Skeletal muscle tissue (tissue), 4 donors: ENCODE data around the gene CCNY. TPM values are rescaled to one million over a fixed set of nuclear protein-coding genes. Genes with fewer than 3 reads are reported as not detected.
A peak's percentile ranks its signal among the peaks of the same experiment; 100 is the strongest.

Experiments
- H3K27ac ChIP-seq: one replicate; pipeline ENCODE4 v1.7.0; 2013; ENCODE audit warnings: mild to moderate bottlenecking, low read depth, low read length, inconsistent platforms
- H3K27me3 ChIP-seq, 3 donors: one replicate each; pipeline ENCODE4 v1.7.0; 2013; ENCODE audit warnings: low read length in 3 of 3; ENCODE audit not compliant: control insufficient read depth in 3 of 3, insufficient read depth in 3 of 3
- H3K36me3 ChIP-seq, 3 donors: one replicate each; pipeline ENCODE4 v1.7.0; 2013; ENCODE audit warnings: low read length in 3 of 3; ENCODE audit not compliant: control insufficient read depth in 3 of 3, insufficient read depth in 3 of 3
- H3K4me1 ChIP-seq, 3 donors: one replicate each; pipeline ENCODE4 v1.7.0; 2013; ENCODE audit warnings: low read length in 3 of 3, mild to moderate bottlenecking in 3 of 3; ENCODE audit not compliant: control insufficient read depth in 3 of 3, insufficient read depth in 3 of 3
- H3K4me3 ChIP-seq, 3 donors: one replicate each; pipeline ENCODE4 v1.7.0; 2013; ENCODE audit warnings: low read length in 3 of 3
- H3K9ac ChIP-seq, 3 donors: one replicate each; pipeline ENCODE4 v1.7.0; 2013; ENCODE audit warnings: low read length in 3 of 3, mild to moderate bottlenecking in 3 of 3, moderate library complexity in 2 of 3, low read depth in 1 of 3
- H3K9me3 ChIP-seq, 3 donors: one replicate each; pipeline ENCODE4 v1.7.0; 2013; ENCODE audit warnings: low read length in 3 of 3; ENCODE audit not compliant: control insufficient read depth in 3 of 3
- total RNA-seq: library from RNA; depleted of rRNA; stranded (reverse); fragments of >200 nt; gene quantifications from one replicate; pipeline ENCODE4 v1.2.3, GENCODE V29; 2014
- donor health status: Osteomylitis.

Gene CCNY
- total RNA-seq, 1 donor from 2014 or later = 45.9 TPM

DNA sequence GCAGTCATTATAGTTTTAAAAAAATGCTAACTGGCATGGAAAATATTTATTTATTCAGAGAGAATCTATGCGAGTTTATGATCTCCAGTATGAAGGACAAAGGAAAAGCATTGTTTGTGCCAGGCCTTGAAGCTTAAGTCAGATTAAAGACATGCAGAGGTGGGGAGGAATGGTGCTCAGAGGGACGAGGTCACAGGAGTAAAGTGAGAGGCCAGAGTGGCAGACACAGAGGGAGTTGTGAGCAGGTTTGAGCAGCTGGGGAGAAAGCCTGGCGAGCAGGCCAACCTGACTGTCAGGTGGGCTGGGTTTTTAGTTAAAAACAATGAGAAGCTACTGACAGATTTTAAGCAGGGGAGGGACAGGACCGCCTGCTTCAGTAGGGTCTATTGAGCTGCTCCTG, 6.8 kb upstream of the CCNY start:
- Histone ChIP-seq H3K36me3 (peaks cover 0 to 7% (median 0%) of the 10 kb centered on the region in 3 donors), H3K4me3 (no peak overlapping the region), H3K4me1 (peaks cover 39 to 59% (median 53%) of the 10 kb centered on the region in 3 donors), H3K9ac (peak overlapping the region in 1 of 3 donors; percentile 39), H3K27me3 (no peaks in the 10 kb centered on the region), H3K27ac (peak overlapping the region; percentile 23), H3K9me3 (no peaks in the 10 kb centered on the region)

DNA sequence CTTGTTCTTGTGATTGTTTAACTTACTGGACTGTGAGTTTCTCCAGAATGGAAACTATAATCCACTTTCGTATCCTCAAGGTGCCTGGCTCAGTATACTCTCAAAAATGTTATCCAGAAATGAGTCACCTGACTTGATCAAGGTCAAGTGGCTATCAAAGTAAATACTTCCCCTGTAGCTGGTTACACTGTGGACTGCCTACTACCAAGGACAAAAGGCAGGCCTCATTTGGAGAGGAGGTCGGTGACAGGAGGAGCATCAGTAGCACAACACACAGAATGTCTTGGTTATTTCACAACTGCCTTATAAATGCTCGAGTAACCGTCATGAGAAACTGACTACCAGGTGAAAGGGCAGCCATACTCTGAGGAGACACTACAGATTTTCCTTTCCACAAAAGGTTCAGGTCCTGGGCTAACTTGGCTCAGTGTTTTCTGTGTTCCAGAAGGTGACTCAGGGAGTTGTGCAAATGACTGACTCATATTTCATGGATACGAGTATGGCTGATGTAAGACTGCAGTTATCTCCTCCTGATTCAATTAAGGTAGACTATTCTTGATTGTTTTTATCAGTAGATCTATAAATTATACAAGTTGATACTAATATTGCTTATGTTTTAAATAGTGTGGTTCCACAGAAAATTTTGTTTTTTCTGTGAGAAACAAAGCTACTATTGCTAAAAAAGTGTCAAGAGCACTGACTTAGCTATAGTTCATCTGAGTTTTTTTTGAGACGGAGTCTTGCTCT, 4.2 kb upstream of the CCNY start:
- Histone ChIP-seq H3K4me3 (no peak overlapping the region), H3K27ac (peak overlapping the region; percentile 58), H3K4me1 (peaks cover 49 to 70% (median 64%) of the 10 kb centered on the region in 3 donors), H3K9me3 (no peaks in the 10 kb centered on the region), H3K9ac (no peak overlapping the region), H3K36me3 (peaks cover 0 to 7% (median 0%) of the 10 kb centered on the region in 3 donors), H3K27me3 (no peaks in the 10 kb centered on the region)

DNA sequence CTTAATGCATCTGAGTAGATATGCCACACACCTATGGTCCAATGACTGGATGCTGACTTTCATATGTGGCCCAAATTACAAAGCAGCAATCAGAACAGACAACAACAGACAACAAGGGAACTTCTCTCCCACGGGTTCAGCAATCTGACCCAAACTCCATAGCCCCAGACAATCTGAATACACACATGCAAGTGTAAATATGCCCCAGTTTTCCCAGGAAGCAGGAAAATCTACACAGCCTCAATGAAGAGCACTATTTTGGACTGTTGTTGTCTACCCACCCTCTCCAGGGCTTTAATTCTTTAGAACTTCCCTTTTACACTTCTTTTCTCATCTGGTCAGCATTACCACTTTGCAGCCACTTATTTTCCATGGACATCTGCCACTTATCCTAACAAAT, 2.0 kb upstream of the CCNY start:
- peaks cover 49 to 56% (median 54%) of the 10 kb centered on the region in 3 donors for H3K4me1 ChIP-seq
- peak overlapping the region in 2 of 3 donors; percentile 22 to 41 for H3K4me3 ChIP-seq
- H3K9me3 ChIP-seq = no peaks in the 10 kb centered on the region
- H3K27ac ChIP-seq = no peak overlapping the region
- H3K9ac ChIP-seq = no peak overlapping the region
- H3K36me3 ChIP-seq = peaks cover 0 to 7% (median 0%) of the 10 kb centered on the region in 3 donors
- no peaks in the 10 kb centered on the region for H3K27me3 ChIP-seq

DNA sequence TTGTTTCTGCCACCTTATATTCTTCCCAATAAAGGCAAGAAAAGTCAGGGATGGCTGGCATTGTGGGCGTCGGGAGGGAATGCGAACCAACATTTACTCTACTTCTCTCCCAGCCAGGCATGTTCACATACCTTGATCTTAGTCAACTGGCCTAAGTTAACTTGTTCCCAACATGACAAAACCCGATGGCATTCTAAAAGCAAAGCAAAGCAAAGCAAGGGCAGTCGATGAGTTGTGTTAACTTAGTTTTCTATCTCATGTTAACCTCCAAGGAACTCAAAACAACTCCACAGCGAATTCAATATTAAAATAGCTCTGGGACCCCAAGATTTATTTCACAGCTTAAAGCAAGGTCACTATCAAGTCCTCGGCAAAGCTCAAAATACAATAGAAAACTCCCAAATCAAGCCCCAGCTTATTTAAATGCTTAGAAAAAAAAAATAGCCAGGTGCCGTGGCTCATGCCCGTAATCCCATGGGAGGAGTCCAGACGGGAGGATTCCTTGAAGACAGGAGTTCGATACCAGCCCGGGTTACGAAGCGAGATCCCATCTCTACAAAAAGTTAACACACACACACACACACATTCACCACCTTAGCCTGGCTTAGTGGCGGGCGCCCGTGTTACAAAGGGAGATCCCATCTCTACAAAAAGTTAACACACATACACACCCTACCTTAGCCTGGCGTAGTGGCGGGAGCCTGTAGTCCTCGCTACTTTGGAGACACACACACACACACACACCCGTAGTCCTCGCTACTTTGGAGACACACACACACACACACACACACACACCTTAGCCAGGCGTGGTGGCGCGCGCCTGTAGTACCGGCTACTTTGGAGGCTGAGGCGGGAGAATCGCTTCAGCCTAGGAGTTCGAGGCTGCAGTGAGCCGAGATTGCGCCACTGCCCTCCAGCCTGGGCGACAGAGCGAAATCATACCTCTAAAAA, 901 bp upstream of the CCNY start:
- Histone ChIP-seq H3K4me3 (peak overlapping the region; percentile 87 to 93 (median 92)), H3K9me3 (no peaks in the 10 kb centered on the region), H3K27me3 (no peaks in the 10 kb centered on the region), H3K36me3 (peaks cover 0 to 7% (median 0%) of the 10 kb centered on the region in 3 donors), H3K27ac (peak overlapping the region; percentile 73), H3K9ac (peak overlapping the region; percentile 84 to 90 (median 89)), H3K4me1 (peaks cover 39 to 49% (median 45%) of the 10 kb centered on the region in 3 donors)

DNA sequence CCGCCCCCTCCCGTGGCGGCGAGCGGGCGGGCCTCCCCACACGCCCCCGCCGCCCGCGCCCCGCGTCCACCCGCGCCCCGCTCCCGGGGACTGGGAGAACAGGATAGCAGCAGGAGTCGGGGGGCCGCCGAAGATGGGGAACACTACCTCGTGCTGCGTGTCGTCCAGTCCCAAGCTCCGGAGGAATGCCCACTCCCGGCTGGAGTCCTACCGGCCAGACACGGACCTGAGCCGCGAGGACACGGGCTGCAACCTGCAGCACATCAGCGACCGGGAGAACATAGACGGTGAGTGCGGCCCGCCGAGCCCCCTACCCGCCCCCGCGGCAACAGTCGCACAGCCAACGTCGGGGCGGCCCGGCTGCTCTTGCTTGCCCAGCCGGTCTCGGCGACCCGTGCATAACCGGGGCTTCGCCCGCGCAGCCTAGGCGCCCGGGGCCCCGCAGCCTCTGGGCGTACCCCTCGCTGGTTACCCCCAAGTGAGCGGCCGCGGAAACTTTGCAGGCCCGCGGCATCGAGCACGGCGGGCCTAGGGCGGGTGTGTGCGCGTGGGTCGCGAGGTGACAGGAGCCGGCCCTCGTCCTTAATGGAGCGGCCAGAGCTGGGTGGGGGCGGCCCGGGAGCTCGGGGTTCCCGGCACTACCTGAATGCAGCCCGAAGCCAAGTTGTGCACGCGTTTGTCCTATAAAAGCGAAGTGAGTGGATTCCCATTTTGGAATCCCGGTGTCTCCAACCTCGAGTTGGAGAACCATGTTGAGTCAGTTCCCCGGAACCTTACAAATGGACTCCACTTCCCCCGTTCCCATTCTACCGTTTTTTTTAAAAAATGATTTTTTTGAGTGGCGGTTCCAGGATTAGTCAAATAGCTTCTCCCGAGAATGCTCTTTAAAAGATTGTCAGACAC, 863 bp downstream of the CCNY start:
- Histone ChIP-seq H3K27me3 (no peaks in the 10 kb centered on the region), H3K9me3 (no peaks in the 10 kb centered on the region), H3K36me3 (peaks cover 0 to 7% (median 0%) of the 10 kb centered on the region in 3 donors), H3K9ac (peak overlapping the region; percentile 71 to 84 (median 76)), H3K27ac (peak overlapping the region; percentile 65), H3K4me3 (peak overlapping the region; percentile 78 to 86 (median 79)), H3K4me1 (peaks cover 31 to 45% (median 36%) of the 10 kb centered on the region in 3 donors)

DNA sequence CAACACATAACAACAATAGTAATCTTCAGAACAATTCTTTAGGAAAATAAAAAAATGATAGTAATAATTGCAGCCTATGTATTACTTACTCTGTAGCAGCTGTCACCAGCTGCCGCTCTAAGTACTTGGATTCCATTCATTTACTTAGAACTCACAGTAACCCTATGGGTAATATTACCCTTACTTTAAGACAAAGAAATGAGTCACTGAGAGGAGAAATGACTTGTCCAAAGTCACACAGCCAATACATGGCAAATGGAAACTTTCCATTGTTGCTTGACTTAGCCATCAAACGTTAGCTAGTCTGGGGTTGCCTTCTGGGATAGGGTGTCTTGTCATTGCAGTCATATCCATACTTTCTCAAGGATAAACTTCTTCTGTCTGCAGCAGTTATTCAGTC, 3.6 kb downstream of the CCNY start:
- H3K27me3 ChIP-seq = no peaks in the 10 kb centered on the region
- H3K9ac ChIP-seq = no peak overlapping the region
- H3K27ac ChIP-seq = no peak overlapping the region
- H3K4me1 ChIP-seq = peaks cover 14 to 24% (median 14%) of the 10 kb centered on the region in 3 donors
- H3K36me3 ChIP-seq = no peaks in the 10 kb centered on the region
- H3K4me3 ChIP-seq = no peak overlapping the region
- H3K9me3 ChIP-seq = no peaks in the 10 kb centered on the region

DNA sequence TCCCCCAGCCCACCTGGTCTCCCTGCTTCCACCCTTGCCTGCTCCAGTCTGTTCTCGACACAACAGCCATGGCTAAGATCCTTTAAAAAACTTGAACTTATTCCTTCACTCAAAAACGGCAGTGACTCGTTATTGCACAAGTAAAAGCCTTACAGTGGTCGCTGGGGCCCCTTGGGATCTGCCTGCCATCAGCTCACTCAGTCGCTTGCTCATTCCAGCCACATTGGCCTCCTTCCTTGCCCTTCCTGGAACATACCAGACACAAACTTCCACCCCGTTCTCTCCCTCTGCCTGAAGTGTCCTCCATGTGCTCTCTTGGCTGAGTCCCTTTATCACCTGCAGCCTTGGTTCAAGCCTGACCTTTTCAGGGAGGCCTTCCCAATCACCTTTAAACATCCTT, 4.7 kb downstream of the CCNY start:
- H3K4me3 ChIP-seq = peak overlapping the region in 2 of 3 donors; percentile 11 to 23
- no peak overlapping the region for H3K9ac ChIP-seq
- no peak overlapping the region for H3K27ac ChIP-seq
- H3K9me3 ChIP-seq = no peaks in the 10 kb centered on the region
- H3K4me1 ChIP-seq = peaks cover 12 to 23% (median 13%) of the 10 kb centered on the region in 3 donors
- H3K27me3 ChIP-seq = no peaks in the 10 kb centered on the region
- H3K36me3 ChIP-seq = no peaks in the 10 kb centered on the region

DNA sequence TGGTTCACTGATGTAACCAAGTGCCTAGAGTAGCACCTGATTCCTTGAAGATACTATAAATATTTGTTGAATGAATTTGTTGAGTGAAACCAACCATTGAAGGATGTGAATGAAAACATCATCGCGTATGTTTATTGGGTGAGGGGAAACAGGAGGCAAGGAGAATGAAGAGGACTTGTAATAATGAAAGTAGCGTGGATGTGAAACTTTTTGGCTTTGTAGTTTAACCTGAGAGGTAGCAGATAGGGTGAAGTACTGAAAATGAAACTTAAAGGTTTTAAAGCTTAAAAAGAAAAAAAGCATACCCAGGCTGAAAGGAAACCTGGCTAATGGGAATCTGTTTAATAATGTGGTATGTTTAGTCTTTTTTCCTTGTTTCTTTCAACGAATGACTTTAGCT, 5.2 kb downstream of the CCNY start:
- Histone ChIP-seq H3K27me3 (no peaks in the 10 kb centered on the region), H3K4me1 (peaks cover 17 to 29% (median 17%) of the 10 kb centered on the region in 3 donors), H3K36me3 (no peaks in the 10 kb centered on the region), H3K9me3 (no peaks in the 10 kb centered on the region), H3K9ac (no peak overlapping the region), H3K27ac (no peak overlapping the region), H3K4me3 (no peak overlapping the region)

DNA sequence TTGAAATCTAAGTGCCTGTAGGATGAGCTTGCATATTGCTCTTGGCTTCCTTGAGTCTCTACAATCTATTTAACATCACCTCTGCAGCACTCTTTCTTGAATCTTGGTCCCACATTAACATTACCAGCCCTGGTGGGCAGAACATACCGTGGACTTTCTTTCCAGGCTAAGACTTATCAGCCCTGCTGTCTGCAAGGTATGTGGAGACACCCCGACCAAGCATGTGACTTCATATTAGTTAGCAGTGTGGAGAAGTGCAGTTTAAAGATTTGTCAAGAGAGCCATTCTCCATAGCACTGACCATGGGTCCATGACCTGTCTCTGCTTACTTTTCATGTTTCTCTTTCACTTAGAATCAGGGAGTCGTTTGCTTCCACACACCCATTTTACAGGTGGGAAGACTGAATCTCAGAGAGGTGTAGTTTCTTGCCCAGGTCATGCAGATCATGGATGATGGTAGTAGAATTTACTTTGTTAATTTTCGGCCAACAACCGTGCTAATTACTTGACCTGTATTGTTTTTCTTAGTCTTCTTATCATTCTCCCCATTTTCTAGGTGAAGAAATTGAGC, 6.0 kb downstream of the CCNY start:
- no peaks in the 10 kb centered on the region for H3K36me3 ChIP-seq
- no peak overlapping the region for H3K9ac ChIP-seq
- no peaks in the 10 kb centered on the region for H3K9me3 ChIP-seq
- no peaks in the 10 kb centered on the region for H3K27me3 ChIP-seq
- peaks cover 21 to 35% (median 22%) of the 10 kb centered on the region in 3 donors for H3K4me1 ChIP-seq
- no peak overlapping the region for H3K4me3 ChIP-seq
- H3K27ac ChIP-seq = no peak overlapping the region
